HG02623 (cell line): ENCODE measurements around the gene SMARCC1.

ENCODE experiments used
- ATAC-seq: cut with Tn5 transposase; IDR thresholded peaks from one replicate; pipeline ENCODE4 v1.9.1; 2021; ENCODE audit warnings: moderate library complexity; ENCODE audit not compliant: unreplicated experiment

Gene SMARCC1

GRCh38 chr3:47705391-47705790 lies 76.3 kb downstream of the SMARCC1 start:
- no peak for ATAC-seq

- no peak for ATAC-seq
These were observed 77.5 kb downstream of the SMARCC1 start for GRCh38 chr3:47704237-47704612.

- ATAC-seq = no peak
These were observed 80.3 kb downstream of the SMARCC1 start for GRCh38 chr3:47701388-47701787.

GRCh38 chr3:47692158-47692557 lies 89.5 kb downstream of the SMARCC1 start:
- no peak for ATAC-seq

- ATAC-seq = no peak
These were observed 93.2 kb downstream of the SMARCC1 start for GRCh38 chr3:47688488-47688887.

GRCh38 chr3:47685037-47685436 lies 96.7 kb downstream of the SMARCC1 start:
- no peak for ATAC-seq

- ATAC-seq = no peak
These were observed 100.7 kb downstream of the SMARCC1 start for GRCh38 chr3:47681016-47681415.

- no peak for ATAC-seq
These were observed 103.0 kb downstream of the SMARCC1 start for GRCh38 chr3:47678446-47679338.

- no peak for ATAC-seq
These were observed 112.5 kb downstream of the SMARCC1 start for GRCh38 chr3:47669026-47669749.

GRCh38 chr3:47666118-47666517 lies 115.6 kb downstream of the SMARCC1 start:
- no peak for ATAC-seq

- no peak for ATAC-seq
These were observed 117.2 kb downstream of the SMARCC1 start for GRCh38 chr3:47664519-47664918.

- no peak for ATAC-seq
These were observed 118.0 kb downstream of the SMARCC1 start for GRCh38 chr3:47663630-47664240.

GRCh38 chr3:47661121-47661752 lies 120.5 kb downstream of the SMARCC1 start:
- ATAC-seq = no peak

- no peak for ATAC-seq
These were observed 123.2 kb downstream of the SMARCC1 start for GRCh38 chr3:47658444-47658843.

GRCh38 chr3:47652142-47652541 lies 129.6 kb downstream of the SMARCC1 start:
- ATAC-seq = no peak

- ATAC-seq = no peak
These were observed 131.4 kb downstream of the SMARCC1 start for GRCh38 chr3:47650294-47650693.

- ATAC-seq = no peak
These were observed 134.1 kb downstream of the SMARCC1 start for GRCh38 chr3:47647550-47647949.

- no peak for ATAC-seq
These were observed 135.3 kb downstream of the SMARCC1 start for GRCh38 chr3:47646362-47646761.

GRCh38 chr3:47645551-47645950 lies 136.1 kb downstream of the SMARCC1 start:
- ATAC-seq = no peak

- ATAC-seq = no peak
These were observed 138.6 kb downstream of the SMARCC1 start for GRCh38 chr3:47643092-47643491.

- no peak for ATAC-seq
These were observed 140.0 kb downstream of the SMARCC1 start for GRCh38 chr3:47641739-47642138.
